ENCODE results near the gene BOC.

The BOC gene

GRCh38 chr3:113300596-113300995 is 89.2 kb downstream of the BOC start:
- Histone ChIP-seq H3K36me3 (ENCODE audit: control insufficient read depth in 2 of 2, insufficient read depth in 2 of 2, low read length in 2 of 2) (peaks cover 0 to 12% of the 10 kb centered on the region in 2 donors), H3K27me3 (ENCODE audit: control insufficient read depth in 1 of 2, insufficient read depth in 2 of 2, low read length in 2 of 2) (no peaks in the 10 kb centered on the region), H3K27ac (ENCODE audit: low read length) (no peak overlapping the region), H3K4me1 (ENCODE audit: control insufficient read depth, insufficient read depth, low read length) (no peaks in the 10 kb centered on the region), H3K9me3 (ENCODE audit: control insufficient read depth in 2 of 2, low read length in 2 of 2) (no peaks in the 10 kb centered on the region), H3K4me3 (ENCODE audit: low read length in 2 of 2) (no peak overlapping the region), H3K9ac (ENCODE audit: low read length in 2 of 2) (no peak overlapping the region)

- Histone ChIP-seq H3K36me3 (ENCODE audit: control insufficient read depth in 2 of 2, insufficient read depth in 2 of 2, low read length in 2 of 2) (peaks cover 0 to 12% of the 10 kb centered on the region in 2 donors), H3K27ac (ENCODE audit: low read length) (no peak overlapping the region), H3K9ac (ENCODE audit: low read length in 2 of 2) (no peak overlapping the region), H3K27me3 (ENCODE audit: control insufficient read depth in 1 of 2, insufficient read depth in 2 of 2, low read length in 2 of 2) (no peaks in the 10 kb centered on the region), H3K4me3 (ENCODE audit: low read length in 2 of 2) (no peak overlapping the region), H3K4me1 (ENCODE audit: control insufficient read depth, insufficient read depth, low read length) (no peaks in the 10 kb centered on the region), H3K9me3 (ENCODE audit: control insufficient read depth in 2 of 2, low read length in 2 of 2) (no peaks in the 10 kb centered on the region)
Observed at GRCh38 chr3:113304102-113304501, 92.7 kb downstream of the BOC start.

- Histone ChIP-seq H3K36me3 (ENCODE audit: control insufficient read depth in 2 of 2, insufficient read depth in 2 of 2, low read length in 2 of 2) (peaks cover 0 to 12% of the 10 kb centered on the region in 2 donors), H3K9ac (ENCODE audit: low read length in 2 of 2) (no peak overlapping the region), H3K27me3 (ENCODE audit: control insufficient read depth in 1 of 2, insufficient read depth in 2 of 2, low read length in 2 of 2) (no peaks in the 10 kb centered on the region), H3K4me3 (ENCODE audit: low read length in 2 of 2) (no peak overlapping the region), H3K27ac (ENCODE audit: low read length) (no peak overlapping the region), H3K9me3 (ENCODE audit: control insufficient read depth in 2 of 2, low read length in 2 of 2) (no peaks in the 10 kb centered on the region), H3K4me1 (ENCODE audit: control insufficient read depth, insufficient read depth, low read length) (no peaks in the 10 kb centered on the region)
Observed at GRCh38 chr3:113304856-113305540, 93.6 kb downstream of the BOC start.

- Histone ChIP-seq H3K9ac (ENCODE audit: low read length in 2 of 2) (no peak overlapping the region), H3K27ac (ENCODE audit: low read length) (no peak overlapping the region), H3K27me3 (ENCODE audit: control insufficient read depth in 1 of 2, insufficient read depth in 2 of 2, low read length in 2 of 2) (no peaks in the 10 kb centered on the region), H3K4me1 (ENCODE audit: control insufficient read depth, insufficient read depth, low read length) (no peaks in the 10 kb centered on the region), H3K9me3 (ENCODE audit: control insufficient read depth in 2 of 2, low read length in 2 of 2) (no peaks in the 10 kb centered on the region), H3K36me3 (ENCODE audit: control insufficient read depth in 2 of 2, insufficient read depth in 2 of 2, low read length in 2 of 2) (peaks cover 0 to 2% of the 10 kb centered on the region in 2 donors), H3K4me3 (ENCODE audit: low read length in 2 of 2) (no peak overlapping the region)
Observed at GRCh38 chr3:113310960-113311359, 99.6 kb downstream of the BOC start.

GRCh38 chr3:113312416-113312815 is 101.1 kb downstream of the BOC start:
- H3K9me3 ChIP-seq (ENCODE audit: control insufficient read depth in 2 of 2, low read length in 2 of 2) = no peaks in the 10 kb centered on the region
- no peak overlapping the region for H3K4me3 ChIP-seq (ENCODE audit: low read length in 2 of 2)
- peaks cover 0 to 2% of the 10 kb centered on the region in 2 donors for H3K36me3 ChIP-seq (ENCODE audit: control insufficient read depth in 2 of 2, insufficient read depth in 2 of 2, low read length in 2 of 2)

GRCh38 chr3:113314923-113315322 is 103.6 kb downstream of the BOC start:
- Histone ChIP-seq H3K27me3 (ENCODE audit: control insufficient read depth in 1 of 2, insufficient read depth in 2 of 2, low read length in 2 of 2) (no peaks in the 10 kb centered on the region), H3K36me3 (ENCODE audit: control insufficient read depth in 2 of 2, insufficient read depth in 2 of 2, low read length in 2 of 2) (peaks cover 0 to 2% of the 10 kb centered on the region in 2 donors), H3K4me3 (ENCODE audit: low read length in 2 of 2) (no peak overlapping the region), H3K4me1 (ENCODE audit: control insufficient read depth, insufficient read depth, low read length) (no peaks in the 10 kb centered on the region), H3K27ac (ENCODE audit: low read length) (no peak overlapping the region), H3K9ac (ENCODE audit: low read length in 2 of 2) (no peak overlapping the region), H3K9me3 (ENCODE audit: control insufficient read depth in 2 of 2, low read length in 2 of 2) (no peaks in the 10 kb centered on the region)

More at GRCh38 chr3:113312416-113312815, 101.1 kb downstream of the BOC start:
- no peaks in the 10 kb centered on the region for H3K27me3 ChIP-seq (ENCODE audit: control insufficient read depth in 1 of 2, insufficient read depth in 2 of 2, low read length in 2 of 2)
- H3K9ac ChIP-seq (ENCODE audit: low read length in 2 of 2) = no peak overlapping the region
- no peak overlapping the region for H3K27ac ChIP-seq (ENCODE audit: low read length)
- no peaks in the 10 kb centered on the region for H3K4me1 ChIP-seq (ENCODE audit: control insufficient read depth, insufficient read depth, low read length)

GRCh38 chr3:113329757-113330156 is 118.4 kb downstream of the BOC start:
- no peaks in the 10 kb centered on the region for H3K9me3 ChIP-seq (ENCODE audit: control insufficient read depth in 2 of 2, low read length in 2 of 2)
- H3K4me1 ChIP-seq (ENCODE audit: control insufficient read depth, insufficient read depth, low read length) = no peaks in the 10 kb centered on the region
- no peak overlapping the region for H3K9ac ChIP-seq (ENCODE audit: low read length in 2 of 2)
- no peak overlapping the region for H3K4me3 ChIP-seq (ENCODE audit: low read length in 2 of 2)
- no peak overlapping the region for H3K27ac ChIP-seq (ENCODE audit: low read length)
- H3K27me3 ChIP-seq (ENCODE audit: control insufficient read depth in 1 of 2, insufficient read depth in 2 of 2, low read length in 2 of 2) = no peaks in the 10 kb centered on the region
- peaks cover 0 to 8% of the 10 kb centered on the region in 2 donors for H3K36me3 ChIP-seq (ENCODE audit: control insufficient read depth in 2 of 2, insufficient read depth in 2 of 2, low read length in 2 of 2)

- Histone ChIP-seq H3K36me3 (ENCODE audit: control insufficient read depth in 2 of 2, insufficient read depth in 2 of 2, low read length in 2 of 2) (peaks cover 0 to 8% of the 10 kb centered on the region in 2 donors), H3K4me3 (ENCODE audit: low read length in 2 of 2) (no peak overlapping the region), H3K9me3 (ENCODE audit: control insufficient read depth in 2 of 2, low read length in 2 of 2) (no peaks in the 10 kb centered on the region), H3K27ac (ENCODE audit: low read length) (no peak overlapping the region), H3K9ac (ENCODE audit: low read length in 2 of 2) (no peak overlapping the region), H3K4me1 (ENCODE audit: control insufficient read depth, insufficient read depth, low read length) (no peaks in the 10 kb centered on the region), H3K27me3 (ENCODE audit: control insufficient read depth in 1 of 2, insufficient read depth in 2 of 2, low read length in 2 of 2) (no peaks in the 10 kb centered on the region)
Observed at GRCh38 chr3:113330742-113331141, 119.4 kb downstream of the BOC start.

- H3K36me3 ChIP-seq (ENCODE audit: control insufficient read depth in 2 of 2, insufficient read depth in 2 of 2, low read length in 2 of 2) = peaks cover 0 to 4% of the 10 kb centered on the region in 2 donors
- H3K9me3 ChIP-seq (ENCODE audit: control insufficient read depth in 2 of 2, low read length in 2 of 2) = no peaks in the 10 kb centered on the region
- no peak overlapping the region for H3K27ac ChIP-seq (ENCODE audit: low read length)
- no peaks in the 10 kb centered on the region for H3K27me3 ChIP-seq (ENCODE audit: control insufficient read depth in 1 of 2, insufficient read depth in 2 of 2, low read length in 2 of 2)
- no peak overlapping the region for H3K4me3 ChIP-seq (ENCODE audit: low read length in 2 of 2)
- no peaks in the 10 kb centered on the region for H3K4me1 ChIP-seq (ENCODE audit: control insufficient read depth, insufficient read depth, low read length)
- H3K9ac ChIP-seq (ENCODE audit: low read length in 2 of 2) = no peak overlapping the region
Observed at GRCh38 chr3:113331187-113331586, 119.8 kb downstream of the BOC start.

Measured in stomach smooth muscle (tissue), 2 donors.